Stimulated activated CD4-positive, alpha-beta T cell treated with anti-CD3 and anti-CD28 coated beads, Interleukin-1b, Interleukin-23, amount 100 ng/mL, for 4 hours (primary cell): ENCODE data around the gene RAB36.

Source experiments
- DNase-seq, 2 donors: peaks; one replicate each; pipeline ENCODE4 v3.0.0-alpha.2; 2020; ENCODE audit warnings: low read depth in 2 of 2

The RAB36 gene

DNA sequence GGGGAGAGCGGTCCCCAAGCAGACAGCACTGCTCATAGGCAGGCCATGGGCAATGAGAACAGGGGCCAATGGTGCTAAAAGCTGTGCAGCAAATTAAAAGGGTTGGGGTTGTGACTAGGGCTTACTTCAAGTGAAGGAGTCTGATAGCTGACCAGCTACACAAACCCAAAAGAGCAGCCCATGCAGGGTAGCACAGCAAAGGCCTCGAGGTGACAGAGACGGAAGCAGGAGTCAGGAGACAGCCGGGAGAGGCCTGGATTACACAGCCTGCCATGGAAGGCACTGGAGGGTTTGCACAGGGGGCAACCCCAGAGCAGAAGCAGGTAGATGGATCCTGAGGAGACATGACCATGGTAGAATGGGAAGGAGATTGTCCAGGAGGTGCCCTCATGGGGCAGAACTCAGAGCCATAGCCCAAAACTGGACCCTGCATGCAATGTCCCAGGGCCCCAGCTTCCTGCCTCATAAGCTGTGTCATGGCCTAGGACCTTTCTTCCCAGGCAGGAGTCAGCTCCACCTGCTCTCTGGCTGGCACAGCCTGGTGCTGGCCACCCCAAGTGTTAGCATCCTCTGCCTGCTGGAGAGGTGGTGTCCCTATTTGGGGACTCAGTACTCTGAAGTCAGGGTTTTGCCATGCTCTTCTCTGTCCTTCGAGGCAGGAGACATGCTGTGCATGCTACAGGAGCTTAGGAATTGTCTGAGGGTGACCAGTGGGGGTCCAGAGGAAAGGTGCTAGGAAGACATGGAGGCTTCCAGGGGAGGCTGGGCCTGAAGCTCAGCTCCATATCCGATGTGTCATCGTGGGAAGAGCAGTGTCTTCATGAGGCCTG lies 36.8 kb upstream of the RAB36 start:
- no peak for DNase-seq

- DNase-seq: no peak
These were observed 36.3 kb upstream of the RAB36 start for GRCh38 chr22:23109079-23109347.

DNA sequence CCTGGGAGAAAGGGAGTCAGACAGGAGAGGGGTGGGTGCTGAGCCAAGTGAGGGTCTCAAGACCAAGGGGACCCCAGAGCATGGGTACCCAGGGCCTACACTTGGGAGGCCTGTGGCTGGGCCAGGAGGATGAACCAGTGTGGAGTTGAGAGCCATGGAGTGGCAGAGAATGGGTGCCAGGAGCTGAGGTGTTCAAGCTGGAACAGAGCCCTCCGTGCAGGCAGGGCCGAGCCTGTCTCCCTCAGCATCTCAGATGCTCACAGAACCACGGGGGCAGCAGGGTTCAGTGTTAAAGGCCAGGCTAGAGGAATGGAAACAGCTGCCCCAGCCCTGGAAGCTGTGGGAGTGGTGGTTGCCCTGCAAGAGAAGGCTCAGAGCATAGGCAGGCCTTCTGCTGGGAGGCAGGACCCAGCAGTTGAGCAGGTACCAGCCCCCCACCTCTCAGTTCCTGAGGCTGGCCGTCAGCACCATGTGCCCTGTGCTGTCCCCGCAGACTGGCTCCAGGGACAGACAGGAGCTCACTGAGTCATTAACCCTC lies 35.8 kb upstream of the RAB36 start:
- no peak for DNase-seq

GRCh38 chr22:23110190-23110921 lies 34.9 kb upstream of the RAB36 start:
- DNase-seq: no peak

- DNase-seq: no peak
These were observed 34.3 kb upstream of the RAB36 start for GRCh38 chr22:23110922-23111527.

DNA sequence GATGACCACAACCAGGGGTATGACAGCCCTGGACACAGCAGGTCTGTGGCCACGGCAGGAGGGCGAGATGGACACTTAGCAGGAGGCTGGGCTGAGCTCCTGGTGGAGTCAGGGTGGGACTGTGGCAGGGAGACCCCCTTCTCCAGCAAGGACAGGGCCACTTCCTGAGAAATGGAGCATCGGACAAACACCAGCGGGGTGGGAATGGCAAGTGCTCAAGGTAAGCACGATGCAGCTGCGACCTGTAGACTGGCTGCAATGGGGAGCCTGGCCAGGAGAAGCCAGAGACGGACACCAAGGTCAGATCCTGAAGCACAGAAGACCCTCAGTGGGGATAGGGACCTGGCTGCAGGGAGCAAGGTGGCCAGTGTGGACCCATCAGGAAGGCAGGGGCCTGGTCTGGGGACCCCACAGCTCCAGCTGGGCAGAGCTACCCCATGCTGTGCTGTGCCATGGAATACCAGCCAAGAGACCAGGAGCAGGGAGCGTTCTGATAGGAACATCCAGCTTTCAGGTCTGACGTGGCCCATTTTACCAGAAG lies 32.7 kb upstream of the RAB36 start:
- no peak for DNase-seq

- no peak for DNase-seq
These were observed 32.0 kb upstream of the RAB36 start for GRCh38 chr22:23113067-23113846.

GRCh38 chr22:23113847-23114720 lies 31.2 kb upstream of the RAB36 start:
- DNase-seq: no peak

GRCh38 chr22:23114721-23115020 lies 30.6 kb upstream of the RAB36 start:
- no peak for DNase-seq

- no peak for DNase-seq
These were observed 29.9 kb upstream of the RAB36 start for GRCh38 chr22:23115369-23115768.

DNA sequence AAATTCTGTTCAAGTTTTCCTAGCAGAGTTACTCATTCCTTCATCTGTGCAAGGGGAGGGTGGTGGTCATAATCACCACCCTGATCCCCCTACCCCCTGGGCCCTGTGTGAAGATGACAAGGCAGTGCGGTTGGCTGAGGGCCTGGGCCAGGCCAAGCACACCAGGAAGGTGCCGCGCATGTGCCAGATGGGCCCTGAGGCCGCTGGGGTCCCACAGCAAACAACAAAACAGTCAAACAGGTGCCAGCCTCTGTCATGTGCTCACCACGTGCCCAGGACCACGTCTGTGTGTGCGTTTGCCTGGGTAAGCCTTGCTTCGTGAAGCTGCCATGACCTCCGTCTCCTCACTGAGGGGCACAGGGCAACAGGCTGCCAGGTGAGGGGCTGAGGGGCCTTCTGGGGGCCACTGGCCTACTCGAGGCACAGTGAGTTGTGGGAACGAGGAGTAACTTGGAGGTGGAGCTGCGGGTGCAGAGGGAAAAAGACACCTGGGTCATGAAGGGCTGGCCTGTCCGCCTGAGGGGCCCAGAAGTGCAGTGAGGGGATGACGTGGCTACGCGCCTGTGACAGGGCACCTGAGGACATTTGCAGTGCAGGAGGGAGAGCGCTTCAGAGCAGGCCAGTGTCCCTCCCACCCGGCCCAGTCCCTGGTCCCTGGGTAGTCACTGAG lies 29.3 kb upstream of the RAB36 start:
- no peak for DNase-seq

- no peak for DNase-seq
These were observed 28.6 kb upstream of the RAB36 start for GRCh38 chr22:23116506-23117263.

- DNase-seq: no peak
These were observed 28.0 kb upstream of the RAB36 start for GRCh38 chr22:23117275-23117674.

- DNase-seq: no peak
These were observed 27.2 kb upstream of the RAB36 start for GRCh38 chr22:23117891-23118646.

DNA sequence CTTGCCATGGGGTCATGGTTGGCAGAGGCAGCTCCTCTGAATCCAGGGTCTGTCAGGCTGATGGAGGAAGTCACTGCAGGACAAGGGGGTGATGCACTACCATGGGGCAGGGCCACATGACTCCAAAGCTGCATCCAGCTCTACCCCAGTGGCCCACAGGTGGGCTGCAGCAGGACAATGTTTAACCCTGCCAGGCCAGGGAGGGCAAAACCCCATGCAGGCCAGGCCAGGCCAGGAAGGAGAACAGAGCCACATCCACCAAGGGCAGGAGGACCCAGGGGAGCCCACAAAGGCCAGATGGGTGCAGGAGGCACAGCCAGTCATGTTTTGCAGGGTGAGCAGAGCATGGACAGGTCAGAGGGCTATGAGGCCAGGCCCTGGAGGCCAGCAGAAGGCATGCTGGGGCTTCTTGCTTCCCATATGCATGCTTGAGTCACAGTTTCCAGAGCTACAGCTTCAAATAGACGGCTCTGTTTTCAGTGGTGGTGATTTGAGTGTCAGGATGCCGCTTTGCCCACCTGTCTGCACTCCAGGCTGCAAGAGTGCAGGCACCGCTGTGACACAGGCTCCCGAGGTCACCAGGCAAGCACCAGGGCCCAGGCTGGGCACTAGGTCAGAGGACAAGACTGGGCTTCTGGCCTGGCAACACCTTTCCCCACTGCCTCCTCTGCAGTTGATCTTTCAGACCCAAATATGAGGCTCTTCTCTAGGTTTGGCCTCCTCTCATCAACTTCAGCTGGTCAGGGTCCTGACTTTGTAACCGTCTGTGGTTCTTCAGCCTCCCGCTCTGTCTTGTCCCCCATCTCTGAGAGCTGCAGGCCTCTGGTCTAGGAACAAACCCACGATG lies 26.4 kb upstream of the RAB36 start:
- DNase-seq: no peak

DNA sequence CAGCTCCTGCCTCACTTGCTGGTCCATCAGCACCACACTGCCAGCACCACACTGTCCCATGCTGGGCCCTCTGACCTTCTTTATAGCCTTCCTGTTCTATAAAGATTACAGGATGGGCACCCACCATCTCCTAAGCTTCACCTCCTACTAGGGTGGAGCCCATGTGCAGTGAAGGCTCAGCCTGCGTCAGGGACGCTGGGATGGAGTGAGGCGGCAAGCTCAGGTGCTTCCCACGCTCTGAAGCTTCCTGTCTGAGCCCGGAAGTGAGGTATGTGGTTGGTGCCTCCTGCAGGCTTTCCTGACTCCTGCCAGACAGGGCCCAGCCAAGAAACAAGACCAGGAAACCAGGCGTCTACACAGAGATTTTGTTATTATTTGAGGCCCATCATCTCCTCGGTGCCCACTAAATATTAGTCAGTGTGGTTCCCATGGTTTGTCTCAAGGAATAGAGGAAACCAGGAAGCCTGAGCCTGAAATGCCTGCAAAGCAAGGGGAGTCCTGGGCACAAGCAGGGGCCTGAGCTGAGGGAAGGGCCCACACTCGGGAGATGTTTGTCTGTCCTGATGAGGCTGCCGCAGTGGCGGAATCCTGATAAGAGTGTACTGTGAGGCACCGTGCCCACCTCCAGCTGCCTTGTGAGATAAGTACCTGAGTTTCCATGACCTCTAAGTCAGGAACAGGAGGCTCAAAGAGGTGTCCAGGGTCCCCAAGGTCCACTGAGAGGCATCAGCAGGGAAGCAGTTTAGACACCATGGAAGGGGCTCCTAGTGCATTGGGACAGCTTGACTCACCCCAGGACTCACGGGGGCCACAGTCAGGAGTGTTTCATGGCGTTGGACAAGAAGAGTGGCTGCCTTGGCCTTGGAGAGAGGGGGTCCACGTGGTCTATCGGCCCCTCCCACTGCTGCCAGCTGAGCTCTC lies 25.5 kb upstream of the RAB36 start:
- DNase-seq: peak; percentile 31 to 36

DNA sequence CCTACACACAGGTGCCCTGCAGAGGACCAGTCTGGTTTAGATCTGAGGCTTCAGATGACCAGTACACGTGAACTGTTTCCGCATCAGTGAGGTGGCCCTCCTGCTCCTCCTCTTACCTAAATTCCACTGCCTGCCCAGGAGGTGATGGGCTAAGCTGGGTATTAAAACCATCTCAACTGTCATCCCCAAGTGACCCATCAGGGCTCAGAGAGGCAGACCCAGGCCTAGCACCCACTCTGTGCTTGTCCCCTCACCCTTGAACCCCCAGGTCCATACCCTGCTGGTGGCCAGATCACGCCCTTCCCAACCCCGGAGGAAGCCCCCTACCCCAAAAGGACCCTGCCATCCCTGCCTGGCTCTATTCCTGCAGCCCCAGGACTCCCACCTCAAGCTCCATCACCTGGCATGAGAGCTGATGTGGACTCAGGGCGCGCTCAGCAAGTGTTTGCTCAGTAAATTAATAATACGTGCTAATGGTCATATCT lies 24.8 kb upstream of the RAB36 start:
- DNase-seq: no peak
